ENCODE measurements around the gene GYPB. TPM values are rescaled to one million over a fixed set of nuclear protein-coding genes. Genes with fewer than 3 reads are reported as not detected.
"Not testable (repeated sequence)": the region's sequence is repeated elsewhere in the genome, so short reads cannot be mapped to it uniquely, and the experiment has no call there.

Gene GYPB
- total and polyA plus RNA-seq, 4 donors: 1.7 to 44.1 (median 11.0) TPM; not detected in 1

DNA sequence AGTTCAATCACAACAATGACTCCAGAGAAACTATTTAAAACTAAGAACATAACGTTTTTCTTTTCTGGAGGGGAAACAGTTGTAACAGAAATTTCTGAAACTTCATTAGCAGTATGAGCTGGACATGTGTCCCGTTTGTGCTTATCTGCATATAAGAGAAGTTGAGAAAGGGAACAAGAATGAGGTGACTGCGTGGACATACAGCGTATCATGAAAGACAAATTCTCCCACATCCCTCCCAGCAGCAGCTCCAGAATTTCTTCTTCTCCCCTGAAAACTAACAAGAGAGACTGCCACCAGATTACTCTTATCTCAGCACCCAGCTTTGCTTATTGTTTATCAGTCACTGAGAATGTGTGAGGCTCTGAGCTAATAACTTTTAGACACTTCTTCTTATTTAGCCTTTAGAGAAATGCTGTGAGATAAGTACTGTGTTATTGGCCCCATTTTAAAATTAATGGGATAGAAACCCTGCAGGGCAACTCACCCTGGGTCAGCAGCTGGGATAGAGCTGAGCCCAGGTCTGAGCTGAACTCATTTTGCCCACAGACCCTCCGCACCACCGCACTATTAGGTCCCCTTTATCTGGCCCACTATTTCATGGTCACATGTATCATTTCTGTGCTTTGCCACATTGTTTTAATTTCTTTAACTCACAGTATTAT lies 18.7 kb downstream of the GYPB start:
- not testable (repeated sequence) for H3K4me3 ChIP-seq (ENCODE audit: low read depth, low read length); H3K4me1 ChIP-seq (ENCODE audit: control insufficient read depth, insufficient read depth, low read length); DNase-seq (ENCODE audit: low read depth in 4 of 6, low spot score in 6 of 6); H3K36me3 ChIP-seq (ENCODE audit: control insufficient read depth, insufficient read depth, low read length); H3K27me3 ChIP-seq (ENCODE audit: control insufficient read depth, insufficient read depth, low read length); H3K27ac ChIP-seq (ENCODE audit: low read depth, low read length); H3K9me3 ChIP-seq (ENCODE audit: control insufficient read depth, insufficient read depth, low read length)
- WGBS (ENCODE audit: insufficient coverage): 83% methylated on average over 2 of the region's 6 CpGs

DNA sequence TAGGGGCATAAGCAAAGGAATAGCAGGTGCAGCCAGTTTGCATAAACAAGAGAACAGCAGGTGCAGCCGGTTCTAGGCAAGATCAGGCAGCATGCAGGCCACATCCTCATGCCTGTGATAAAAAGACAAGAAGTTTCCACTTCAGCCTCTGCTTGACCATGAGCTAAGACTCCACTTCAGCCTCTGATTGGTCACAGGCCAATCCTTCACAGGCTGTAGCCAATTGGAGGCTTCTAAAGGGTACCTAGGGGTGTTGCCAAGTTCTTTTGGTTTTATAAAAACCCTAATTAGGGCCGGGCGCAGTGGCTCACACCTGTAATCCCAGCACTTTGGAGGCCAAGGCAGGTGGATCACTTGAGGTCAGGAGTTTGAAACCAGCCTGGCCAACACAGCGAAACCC lies 23.0 kb downstream of the GYPB start:
- H3K27ac ChIP-seq (ENCODE audit: low read depth, low read length); H3K36me3 ChIP-seq (ENCODE audit: control insufficient read depth, insufficient read depth, low read length); H3K27me3 ChIP-seq (ENCODE audit: control insufficient read depth, insufficient read depth, low read length); H3K4me1 ChIP-seq (ENCODE audit: control insufficient read depth, insufficient read depth, low read length); H3K9me3 ChIP-seq (ENCODE audit: control insufficient read depth, insufficient read depth, low read length); DNase-seq (ENCODE audit: low read depth in 4 of 6, low spot score in 6 of 6); H3K4me3 ChIP-seq (ENCODE audit: low read depth, low read length): not testable (repeated sequence)
- WGBS (ENCODE audit: insufficient coverage): 80% methylated on average over 1 of the region's 4 CpGs

DNA sequence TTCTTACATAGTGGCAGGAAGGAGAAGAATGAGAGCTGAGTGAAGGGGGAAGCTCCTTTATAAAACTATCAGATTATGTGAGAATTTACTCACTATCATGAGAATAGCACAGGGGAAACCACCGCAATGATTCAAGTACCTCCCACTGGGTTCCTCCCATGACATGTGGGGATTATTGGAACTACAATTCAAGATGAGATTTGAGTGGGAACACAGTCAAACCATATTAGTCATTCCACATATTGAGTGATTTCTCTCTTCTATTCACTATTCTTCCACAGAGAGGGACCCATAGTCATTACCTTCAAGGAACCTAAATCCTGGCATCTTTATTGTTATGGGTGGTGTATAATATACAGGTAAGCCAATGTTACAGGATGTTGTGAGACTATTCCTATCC lies 27.4 kb downstream of the GYPB start:
- WGBS (ENCODE audit: insufficient coverage): no CpG with 5 or more reads among the region's 1 CpG
- not testable (repeated sequence) for H3K27me3 ChIP-seq (ENCODE audit: control insufficient read depth, insufficient read depth, low read length); H3K4me3 ChIP-seq (ENCODE audit: low read depth, low read length); DNase-seq (ENCODE audit: low read depth in 4 of 6, low spot score in 6 of 6); H3K36me3 ChIP-seq (ENCODE audit: control insufficient read depth, insufficient read depth, low read length); H3K9me3 ChIP-seq (ENCODE audit: control insufficient read depth, insufficient read depth, low read length); H3K27ac ChIP-seq (ENCODE audit: low read depth, low read length); H3K4me1 ChIP-seq (ENCODE audit: control insufficient read depth, insufficient read depth, low read length)

DNA sequence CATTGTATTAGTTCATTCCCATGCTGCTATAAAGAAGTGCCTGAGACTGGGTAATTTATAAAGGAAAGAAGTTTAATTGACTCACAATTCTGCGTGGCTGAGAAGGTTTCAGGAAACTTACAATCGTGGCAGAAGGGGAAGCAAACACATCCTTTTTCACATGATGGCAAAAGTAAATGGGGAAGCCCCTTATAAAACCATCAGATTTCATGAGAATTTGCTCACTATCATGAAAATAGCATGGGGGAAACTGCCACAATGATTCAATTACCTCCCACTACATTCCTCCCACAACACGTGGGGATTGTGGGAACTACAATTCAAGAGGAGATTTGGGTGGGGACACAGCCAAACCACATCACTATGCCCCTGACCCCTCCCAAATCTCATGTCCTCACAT lies 28.5 kb downstream of the GYPB start:
- not testable (repeated sequence) for H3K27ac ChIP-seq (ENCODE audit: low read depth, low read length); DNase-seq (ENCODE audit: low read depth in 4 of 6, low spot score in 6 of 6); H3K36me3 ChIP-seq (ENCODE audit: control insufficient read depth, insufficient read depth, low read length); H3K9me3 ChIP-seq (ENCODE audit: control insufficient read depth, insufficient read depth, low read length); H3K4me1 ChIP-seq (ENCODE audit: control insufficient read depth, insufficient read depth, low read length); H3K4me3 ChIP-seq (ENCODE audit: low read depth, low read length); H3K27me3 ChIP-seq (ENCODE audit: control insufficient read depth, insufficient read depth, low read length)
- no CpG with 5 or more reads among the region's 3 CpGs for WGBS (ENCODE audit: insufficient coverage)

DNA sequence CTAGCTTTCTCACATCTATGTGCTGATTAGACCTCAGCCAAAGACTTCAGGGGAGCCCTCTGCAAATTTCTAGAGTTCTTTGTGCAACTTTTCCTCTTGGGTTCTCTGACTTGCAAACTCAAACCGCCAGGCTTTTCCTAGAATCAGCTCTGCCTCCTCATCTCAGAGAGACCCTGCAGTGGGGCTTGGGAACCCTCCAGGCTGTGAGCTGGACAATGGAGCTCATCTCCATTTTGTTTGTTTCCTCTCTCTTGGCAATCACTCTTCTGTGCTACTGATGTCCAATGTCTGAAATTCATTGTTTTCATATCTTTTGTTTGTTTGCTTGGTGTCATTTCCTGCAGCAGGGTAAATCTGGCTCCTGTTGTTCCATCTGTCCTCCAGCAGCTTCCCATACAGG lies 33.0 kb downstream of the GYPB start:
- WGBS (ENCODE audit: insufficient coverage): 47% methylated on average over 1 of the region's 1 CpG
- no peaks in the 10 kb centered on the region for H3K27me3 ChIP-seq (ENCODE audit: control insufficient read depth, insufficient read depth, low read length)
- H3K27ac ChIP-seq (ENCODE audit: low read depth, low read length): no peak overlapping the region
- peak in 1 of 6 donors; percentile 5 for DNase-seq (ENCODE audit: low read depth in 4 of 6, low spot score in 6 of 6)
- no peaks in the 10 kb centered on the region for H3K36me3 ChIP-seq (ENCODE audit: control insufficient read depth, insufficient read depth, low read length)
- H3K4me3 ChIP-seq (ENCODE audit: low read depth, low read length): no peak overlapping the region
- no peaks in the 10 kb centered on the region for H3K4me1 ChIP-seq (ENCODE audit: control insufficient read depth, insufficient read depth, low read length)
- no peaks in the 10 kb centered on the region for H3K9me3 ChIP-seq (ENCODE audit: control insufficient read depth, insufficient read depth, low read length)

DNA sequence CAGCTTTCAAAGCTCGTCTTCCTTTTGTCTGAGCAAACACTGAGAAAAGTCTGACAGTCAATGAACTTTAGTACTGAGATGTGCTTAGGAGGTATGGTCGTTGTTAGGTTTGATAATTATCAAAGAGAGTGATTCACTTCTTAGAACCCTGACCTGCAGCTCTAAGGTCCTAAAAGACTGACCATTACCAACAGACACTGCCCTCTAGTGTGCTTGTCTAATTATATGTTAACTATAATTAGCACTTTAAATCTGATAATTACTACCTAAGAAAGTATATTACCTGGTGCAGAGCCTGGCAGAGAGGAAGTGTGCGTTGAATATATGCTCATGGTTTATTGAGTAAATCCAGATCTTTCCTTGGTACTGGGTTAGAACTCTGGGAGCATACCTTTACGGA lies 38.4 kb downstream of the GYPB start:
- H3K36me3 ChIP-seq (ENCODE audit: control insufficient read depth, insufficient read depth, low read length); H3K4me3 ChIP-seq (ENCODE audit: low read depth, low read length); DNase-seq (ENCODE audit: low read depth in 4 of 6, low spot score in 6 of 6); H3K4me1 ChIP-seq (ENCODE audit: control insufficient read depth, insufficient read depth, low read length); H3K27ac ChIP-seq (ENCODE audit: low read depth, low read length); H3K27me3 ChIP-seq (ENCODE audit: control insufficient read depth, insufficient read depth, low read length); H3K9me3 ChIP-seq (ENCODE audit: control insufficient read depth, insufficient read depth, low read length): not testable (repeated sequence)
- no CpG with 5 or more reads among the region's 4 CpGs for WGBS (ENCODE audit: insufficient coverage)

DNA sequence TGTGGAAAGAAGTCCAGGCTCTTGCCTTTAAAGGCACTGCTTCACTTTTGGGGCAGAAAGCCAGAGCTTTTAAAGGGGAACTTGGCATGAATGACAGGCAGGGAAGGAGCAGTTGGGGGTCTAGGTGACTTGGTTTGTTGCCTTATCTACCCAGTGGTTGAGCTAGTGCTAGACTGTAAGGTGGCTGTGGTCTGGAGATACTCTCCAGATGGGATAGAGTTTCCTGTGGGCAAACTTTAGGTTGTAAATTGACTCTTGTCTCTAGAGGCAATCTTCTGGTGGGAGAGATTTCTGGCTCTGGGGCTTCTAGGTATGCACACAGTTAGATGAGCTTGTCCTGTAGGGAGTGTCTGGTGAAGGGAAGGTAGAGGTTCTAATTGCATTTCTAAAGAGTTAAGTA lies 43.7 kb downstream of the GYPB start:
- not testable (repeated sequence) for H3K9me3 ChIP-seq (ENCODE audit: control insufficient read depth, insufficient read depth, low read length); H3K27ac ChIP-seq (ENCODE audit: low read depth, low read length); H3K27me3 ChIP-seq (ENCODE audit: control insufficient read depth, insufficient read depth, low read length); H3K4me1 ChIP-seq (ENCODE audit: control insufficient read depth, insufficient read depth, low read length); H3K4me3 ChIP-seq (ENCODE audit: low read depth, low read length); DNase-seq (ENCODE audit: low read depth in 4 of 6, low spot score in 6 of 6); H3K36me3 ChIP-seq (ENCODE audit: control insufficient read depth, insufficient read depth, low read length)

DNA sequence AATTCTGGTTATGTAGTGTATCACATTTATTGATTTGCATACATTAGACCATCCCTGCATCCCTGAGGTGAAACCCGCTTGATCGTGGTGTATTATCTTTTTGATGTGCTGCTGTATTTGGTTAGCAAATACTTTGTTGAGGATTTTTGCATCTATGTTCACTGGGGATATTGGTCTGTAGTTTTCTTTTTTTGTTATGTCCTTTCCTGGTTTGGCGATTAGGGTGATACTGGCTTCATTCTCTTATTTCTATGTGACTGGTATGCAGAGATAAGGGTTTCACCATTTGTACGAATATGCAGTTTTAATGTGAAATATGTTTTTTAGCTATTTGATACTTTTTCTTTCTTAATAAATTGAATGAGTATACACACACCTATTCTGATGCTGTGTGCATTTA lies 45.2 kb downstream of the GYPB start:
- not testable (repeated sequence) for DNase-seq (ENCODE audit: low read depth in 4 of 6, low spot score in 6 of 6); H3K27ac ChIP-seq (ENCODE audit: low read depth, low read length); H3K4me1 ChIP-seq (ENCODE audit: control insufficient read depth, insufficient read depth, low read length); H3K9me3 ChIP-seq (ENCODE audit: control insufficient read depth, insufficient read depth, low read length); H3K4me3 ChIP-seq (ENCODE audit: low read depth, low read length); H3K27me3 ChIP-seq (ENCODE audit: control insufficient read depth, insufficient read depth, low read length); H3K36me3 ChIP-seq (ENCODE audit: control insufficient read depth, insufficient read depth, low read length)
- no CpG with 5 or more reads among the region's 4 CpGs for WGBS (ENCODE audit: insufficient coverage)

DNA sequence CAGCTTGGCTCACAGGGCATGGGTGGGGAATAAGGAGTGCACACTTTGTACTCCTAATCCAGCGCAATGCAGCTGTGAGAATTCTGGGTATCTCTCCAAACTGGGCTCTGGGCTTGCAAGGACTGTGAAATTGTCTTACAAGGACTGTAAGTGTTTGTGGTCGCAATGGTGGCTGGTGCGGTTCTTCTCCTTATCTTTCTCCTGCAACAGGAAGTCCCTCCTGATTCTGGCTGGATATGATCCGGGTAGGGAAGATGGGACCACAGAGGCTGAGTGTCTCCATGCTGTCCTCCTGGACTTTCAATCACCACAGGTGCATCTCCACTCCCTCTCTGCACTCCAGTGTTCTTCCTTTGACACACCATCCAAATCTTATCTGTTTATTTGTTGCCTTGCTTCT lies 58.1 kb downstream of the GYPB start:
- no peak for DNase-seq (ENCODE audit: low read depth in 4 of 6, low spot score in 6 of 6)
- Histone ChIP-seq H3K9me3 (ENCODE audit: control insufficient read depth, insufficient read depth, low read length) (no peaks in the 10 kb centered on the region), H3K4me3 (ENCODE audit: low read depth, low read length) (no peak overlapping the region), H3K27me3 (ENCODE audit: control insufficient read depth, insufficient read depth, low read length) (no peaks in the 10 kb centered on the region), H3K27ac (ENCODE audit: low read depth, low read length) (no peak overlapping the region), H3K36me3 (ENCODE audit: control insufficient read depth, insufficient read depth, low read length) (no peaks in the 10 kb centered on the region), H3K4me1 (ENCODE audit: control insufficient read depth, insufficient read depth, low read length) (no peaks in the 10 kb centered on the region)
- 83% methylated on average over 1 of the region's 4 CpGs for WGBS (ENCODE audit: insufficient coverage)

DNA sequence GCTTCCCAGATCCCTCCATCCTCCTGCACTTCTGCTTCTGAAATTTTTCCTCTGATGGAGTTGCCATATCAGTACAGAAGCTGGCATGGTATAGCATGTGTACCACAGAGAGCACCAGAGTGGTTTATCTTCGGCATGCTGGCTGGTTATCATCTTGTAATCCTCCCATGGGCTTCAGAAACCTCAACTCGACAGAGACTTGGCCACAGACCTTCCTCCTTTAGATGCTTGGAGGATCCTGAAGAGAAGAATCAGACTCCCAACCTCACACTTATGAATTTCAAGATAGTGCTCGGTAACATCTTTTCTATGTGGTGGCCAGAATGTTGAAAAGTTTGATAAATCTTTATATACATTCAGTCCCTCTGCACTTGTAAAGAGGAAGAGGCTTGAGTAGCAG lies 63.9 kb downstream of the GYPB start:
- not testable (repeated sequence) for H3K4me3 ChIP-seq (ENCODE audit: low read depth, low read length); H3K4me1 ChIP-seq (ENCODE audit: control insufficient read depth, insufficient read depth, low read length); H3K27me3 ChIP-seq (ENCODE audit: control insufficient read depth, insufficient read depth, low read length); H3K36me3 ChIP-seq (ENCODE audit: control insufficient read depth, insufficient read depth, low read length); H3K9me3 ChIP-seq (ENCODE audit: control insufficient read depth, insufficient read depth, low read length); DNase-seq (ENCODE audit: low read depth in 4 of 6, low spot score in 6 of 6); H3K27ac ChIP-seq (ENCODE audit: low read depth, low read length)
- WGBS (ENCODE audit: insufficient coverage): 78% methylated on average over 1 of the region's 3 CpGs
